T-helper 2 cell treated with Interferon-gamma antibody and Interleukin-4, amounts not matched to agents 100 ng/mL and 5 ng/mL, for 36 hours (primary cell): ENCODE results near the gene LYVE1. TPM values are rescaled to one million over a fixed set of nuclear protein-coding genes. Genes with fewer than 3 reads are reported as not detected.
"Not testable (repeated sequence)": the region's sequence is repeated elsewhere in the genome, so short reads cannot be mapped to it uniquely, and the experiment has no call there.

Experiments used
- intact Hi-C: fragments of 100-400 bp; cut with micrococcal nuclease; formaldehyde crosslinking; loops from one replicate; pipeline ENCODE4 v1.15.1; 2023
- total RNA-seq: library from RNA; stranded (reverse); gene quantifications from 2 replicates; pipeline ENCODE4 v1.2.3, GENCODE V29; 2022

LYVE1 gene
- total RNA-seq = not detected in 2 replicates

- intact Hi-C loops = no loop called here
Observed at GRCh38 chr11:10568486-10568941, at the start of gene LYVE1. Gene LYVE1, minus strand, starts transcription at chr11:10568665. Its CDS starts 133 bp downstream, at chr11:10568532.

GRCh38 chr11:10617551-10617950, 49.1 kb upstream of the LYVE1 start:
- intact Hi-C loops = no loop called here

- intact Hi-C loops = no loop called here
Observed at GRCh38 chr11:10611979-10612862, 43.8 kb upstream of the LYVE1 start.

GRCh38 chr11:10609636-10610035, 41.2 kb upstream of the LYVE1 start:
- intact Hi-C loops = no loop called here

GRCh38 chr11:10608584-10608983, 40.1 kb upstream of the LYVE1 start:
- intact Hi-C loops = no loop called here

GRCh38 chr11:10607462-10608132, 39.1 kb upstream of the LYVE1 start:
- intact Hi-C loops = no loop called here

GRCh38 chr11:10606536-10607208, 38.2 kb upstream of the LYVE1 start:
- intact Hi-C loops = no loop called here

- intact Hi-C loops = no loop called here
Observed at GRCh38 chr11:10605941-10606381, 37.5 kb upstream of the LYVE1 start.

- intact Hi-C loops = no loop called here
Observed at GRCh38 chr11:10604798-10605197, 36.3 kb upstream of the LYVE1 start.

- intact Hi-C loops = no loop called here
Observed at GRCh38 chr11:10604340-10604748, 35.9 kb upstream of the LYVE1 start.

- intact Hi-C loops = no loop called here
Observed at GRCh38 chr11:10603721-10604297, 35.3 kb upstream of the LYVE1 start.

- intact Hi-C loops = no loop called here
Observed at GRCh38 chr11:10602945-10603344, 34.5 kb upstream of the LYVE1 start.

- intact Hi-C loops = no loop called here
Observed at GRCh38 chr11:10602366-10602765, 33.9 kb upstream of the LYVE1 start.

- intact Hi-C loops = no loop called here
Observed at GRCh38 chr11:10601837-10602236, 33.4 kb upstream of the LYVE1 start.

- intact Hi-C loops = no loop called here
Observed at GRCh38 chr11:10600570-10601248, 32.2 kb upstream of the LYVE1 start.

GRCh38 chr11:10599388-10600175, 31.1 kb upstream of the LYVE1 start:
- intact Hi-C loops = no loop called here

GRCh38 chr11:10598816-10599215, 30.4 kb upstream of the LYVE1 start:
- intact Hi-C loops = no loop called here

- intact Hi-C loops = no loop called here
Observed at GRCh38 chr11:10597877-10598351, 29.4 kb upstream of the LYVE1 start.

GRCh38 chr11:10595840-10596239, 27.4 kb upstream of the LYVE1 start:
- intact Hi-C loops = not testable (repeated sequence)

GRCh38 chr11:10594407-10594806, 25.9 kb upstream of the LYVE1 start:
- intact Hi-C loops = no loop called here
